T-cell (primary cell): ENCODE results near the gene SH3RF2. TPM values are rescaled to one million over a fixed set of nuclear protein-coding genes. Genes with fewer than 3 reads are reported as not detected.
"Not testable (repeated sequence)": the region's sequence is repeated elsewhere in the genome, so short reads cannot be mapped to it uniquely, and the experiment has no call there.

Source experiments
- ATAC-seq, 4 experiments: fragments of 200-7000 bp in 3 of 4; fragments of 150-1000 bp in 1 of 4; cut with Tn5 transposase; replicated peaks in 1 of 4; 1 replicate in 3 of 4; 2 replicates in 1 of 4; pipeline ENCODE4 v1.10.0; 2021; ENCODE audit warnings: moderate library complexity in 3 of 4, mild to moderate bottlenecking in 2 of 4, moderate number of reproducible peaks in 1 of 4
- CTCF ChIA-PET, 2 donors: fragments of 300-600 bp; sonication (Branson Sonifier 250); formaldehyde crosslinking; loops; one replicate each; lab custom pipeline; 2022; ENCODE audit warnings: antibody characterized with exemption in 2 of 2; lab: Charles Lee
- POLR2A ChIA-PET, 2 donors: fragments of 300-600 bp; sonication (Branson Sonifier 250); formaldehyde crosslinking; loops; one replicate each; lab custom pipeline; 2022; ENCODE audit warnings: antibody characterized with exemption in 2 of 2; lab: Charles Lee
- DNase-seq, 35 experiments: peaks; one replicate each; pipeline versions ENCODE4 v3.0.0 to v3.0.0-alpha.2; 2013 to 2023
- H3K27ac ChIP-seq: one replicate; pipeline ENCODE4 v1.5.1; 2013; ENCODE audit warnings: low read length
- H3K27me3 ChIP-seq, 2 experiments: replicated peaks in 1 of 2; 1 replicate in 1 of 2; 2 replicates in 1 of 2; pipeline versions ENCODE4 v1.6.1 to v1.7.0; 2013; ENCODE audit warnings: low read length in 1 of 2, mixed read lengths in 1 of 2; ENCODE audit not compliant: control insufficient read depth in 2 of 2, insufficient read depth in 2 of 2; ENCODE audit errors: extremely low read depth in 1 of 2
- H3K36me3 ChIP-seq, 2 donors: 1 replicate in 1 of 2; 2 replicates in 1 of 2; pipeline versions ENCODE4 v1.6.1 to v1.7.0; 2013; ENCODE audit warnings: low read length in 1 of 2; ENCODE audit not compliant: control insufficient read depth in 2 of 2, insufficient read depth in 1 of 2; ENCODE audit errors: extremely low read depth in 1 of 2
- H3K4me1 ChIP-seq, 2 experiments: 1 replicate in 1 of 2; 2 replicates in 1 of 2; pipeline versions ENCODE4 v1.6.1 to v1.7.0; 2013; ENCODE audit warnings: low read length in 2 of 2, mixed read lengths in 1 of 2; ENCODE audit not compliant: insufficient read depth in 2 of 2, control insufficient read depth in 1 of 2; ENCODE audit errors: extremely low read depth in 1 of 2
- H3K4me3 ChIP-seq, 2 donors: 1 replicate in 1 of 2; 2 replicates in 1 of 2; pipeline versions ENCODE4 v1.5.1 to v1.7.0; 2013; ENCODE audit warnings: mild to moderate bottlenecking in 2 of 2, low read length in 1 of 2, moderate library complexity in 1 of 2; ENCODE audit not compliant: control insufficient read depth in 1 of 2; ENCODE audit errors: extremely low read depth in 1 of 2
- H3K9me3 ChIP-seq: 2 replicates; pipeline ENCODE4 v1.7.0; 2013
- H3K27ac Mint-ChIP-seq, 2 donors: one replicate each; pipeline ENCODE4 v1.8.0; 2020 to 2021; ENCODE audit warnings: mild to moderate bottlenecking in 2 of 2, mixed read lengths in 2 of 2
- H3K27me3 Mint-ChIP-seq, 2 donors: one replicate each; pipeline ENCODE4 v1.8.0; 2021 to 2022; ENCODE audit warnings: mixed read lengths in 2 of 2
- H3K36me3 Mint-ChIP-seq: one replicate; pipeline ENCODE4 v1.8.0; 2021; ENCODE audit warnings: mixed read lengths
- H3K4me1 Mint-ChIP-seq, 3 donors: one replicate each; pipeline ENCODE4 v1.8.0; 2020 to 2022; ENCODE audit warnings: mixed read lengths in 3 of 3, mild to moderate bottlenecking in 1 of 3
- H3K4me3 Mint-ChIP-seq, 3 donors: one replicate each; pipeline ENCODE4 v1.8.0; 2020 to 2022; ENCODE audit warnings: mild to moderate bottlenecking in 3 of 3, mixed read lengths in 3 of 3, moderate library complexity in 3 of 3
- H3K9me3 Mint-ChIP-seq, 3 donors: one replicate each; pipeline ENCODE4 v1.8.0; 2020 to 2022; ENCODE audit warnings: mixed read lengths in 3 of 3
- WGBS: methylation state at CpG from one replicate; pipeline ENCODE4 v1.1.5; 2013; ENCODE audit warnings: missing lambda C conversion rate; ENCODE audit not compliant: insufficient coverage; 5-methylcytosine and 5-hydroxymethylcytosine counted together
- total RNA-seq, 35 experiments: library from RNA in 6 of 35; stranded (reverse) in 6 of 35; fragments of 120-200 nt in 1 of 35; gene quantifications; one replicate each; pipeline versions ENCODE4 v1.2.1 to v1.2.4 and lab custom pipeline; 2013 to 2026

Gene SH3RF2
- total RNA-seq, 5 donors from 2014 or later (not counting 1 experiment from before 2014, with no cell fraction given) = 0.26 to 0.75 (median 0.37) TPM; not detected in 1

- H3K4me3 ChIP-seq = no peak overlapping the region
- Mint-ChIP-seq H3K4me1 (no peaks in the 10 kb centered on the region), H3K36me3 (no peaks in the 10 kb centered on the region), H3K27me3 (peaks cover 0 to 23% of the 10 kb centered on the region in 2 donors), H3K27ac (no peak overlapping the region), H3K4me3 (no peak overlapping the region), H3K9me3 (peaks cover 0 to 4% (median 0%) of the 10 kb centered on the region in 3 donors)
- H3K9me3 ChIP-seq = no peaks in the 10 kb centered on the region
- POLR2A ChIA-PET = no interaction called here
- DNase-seq = no peak
- H3K27ac ChIP-seq = no peak overlapping the region
- no peak for ATAC-seq
- no peaks in the 10 kb centered on the region for H3K4me1 ChIP-seq
- WGBS = 82% methylated on average over 5 of the region's 6 CpGs
- CTCF ChIA-PET = no interaction called here
- no peaks in the 10 kb centered on the region for H3K36me3 ChIP-seq
- H3K27me3 ChIP-seq = no peaks in the 10 kb centered on the region
Measured at GRCh38 chr5:145958436-145958835, 22.1 kb downstream of the SH3RF2 start.

- no peaks in the 10 kb centered on the region for H3K27me3 ChIP-seq
- Mint-ChIP-seq H3K4me3 (no peak overlapping the region), H3K27ac (no peak overlapping the region), H3K27me3 (peaks cover 0 to 10% of the 10 kb centered on the region in 2 donors), H3K36me3 (no peaks in the 10 kb centered on the region), H3K9me3 (no peaks in the 10 kb centered on the region), H3K4me1 (no peaks in the 10 kb centered on the region)
- CTCF ChIA-PET = no interaction called here
- DNase-seq = no peak
- no peak for ATAC-seq
- no peak overlapping the region for H3K4me3 ChIP-seq
- no peaks in the 10 kb centered on the region for H3K4me1 ChIP-seq
- WGBS = no CpG with 5 or more reads among the region's 1 CpG
- no peak overlapping the region for H3K27ac ChIP-seq
- H3K9me3 ChIP-seq = no peaks in the 10 kb centered on the region
- H3K36me3 ChIP-seq = no peaks in the 10 kb centered on the region
- POLR2A ChIA-PET = no interaction called here
Measured at GRCh38 chr5:145960166-145960565, 23.8 kb downstream of the SH3RF2 start.

- POLR2A ChIA-PET = no interaction called here
- Histone ChIP-seq H3K4me1 (no peaks in the 10 kb centered on the region), H3K36me3 (no peaks in the 10 kb centered on the region), H3K9me3 (no peaks in the 10 kb centered on the region), H3K4me3 (no peak overlapping the region), H3K27me3 (no peaks in the 10 kb centered on the region), H3K27ac (no peak overlapping the region)
- Mint-ChIP-seq H3K27me3 (peaks cover 0 to 5% of the 10 kb centered on the region in 2 donors), H3K36me3 (no peaks in the 10 kb centered on the region), H3K9me3 (no peaks in the 10 kb centered on the region), H3K4me3 (no peak overlapping the region), H3K4me1 (no peaks in the 10 kb centered on the region), H3K27ac (no peak overlapping the region)
- no peak for DNase-seq
- 59% methylated on average over 2 of the region's 4 CpGs for WGBS
- CTCF ChIA-PET = no interaction called here
- no peak for ATAC-seq
Measured at GRCh38 chr5:145960848-145961600, 24.6 kb downstream of the SH3RF2 start.

GRCh38 chr5:145962001-145962400 lies 25.6 kb downstream of the SH3RF2 start:
- WGBS = no CpG with 5 or more reads among the region's 2 CpGs
- no peaks in the 10 kb centered on the region for H3K36me3 Mint-ChIP-seq

GRCh38 chr5:145964008-145964407 lies 27.6 kb downstream of the SH3RF2 start:
- H3K27me3 Mint-ChIP-seq, POLR2A ChIA-PET, H3K36me3 ChIP-seq, H3K4me1 Mint-ChIP-seq, H3K36me3 Mint-ChIP-seq, H3K27ac Mint-ChIP-seq, CTCF ChIA-PET, H3K4me1 ChIP-seq, H3K27ac ChIP-seq, H3K4me3 Mint-ChIP-seq, H3K9me3 Mint-ChIP-seq, DNase-seq, H3K4me3 ChIP-seq, H3K9me3 ChIP-seq, ATAC-seq, H3K27me3 ChIP-seq: not testable (repeated sequence)
- whole genome bisulfite sequencing = 91% methylated on average over 8 of the region's 9 CpGs

More at GRCh38 chr5:145962001-145962400, 25.6 kb downstream of the SH3RF2 start:
- no peak overlapping the region for H3K4me3 ChIP-seq
- H3K4me3 Mint-ChIP-seq = no peak overlapping the region
- no peaks in the 10 kb centered on the region for H3K36me3 ChIP-seq
- CTCF ChIA-PET = no interaction called here
- no peaks in the 10 kb centered on the region for H3K9me3 ChIP-seq
- H3K27ac Mint-ChIP-seq = no peak overlapping the region
- H3K4me1 ChIP-seq = no peaks in the 10 kb centered on the region
- peaks cover 0 to 6% of the 10 kb centered on the region in 2 donors for H3K27me3 Mint-ChIP-seq
- H3K4me1 Mint-ChIP-seq = no peaks in the 10 kb centered on the region
- POLR2A ChIA-PET = no interaction called here
- H3K9me3 Mint-ChIP-seq = no peaks in the 10 kb centered on the region
- DNase-seq (no peak), ATAC-seq (no peak)
- H3K27me3 ChIP-seq = no peaks in the 10 kb centered on the region
- H3K27ac ChIP-seq = no peak overlapping the region

GRCh38 chr5:145965804-145966203 lies 29.4 kb downstream of the SH3RF2 start:
- 80% methylated on average over 2 of the region's 4 CpGs for WGBS
- CTCF ChIA-PET = no interaction called here

More at GRCh38 chr5:145965804-145966203, 29.4 kb downstream of the SH3RF2 start:
- no peaks in the 10 kb centered on the region for H3K36me3 ChIP-seq
- DNase-seq (no peak), ATAC-seq (no peak)
- no peaks in the 10 kb centered on the region for H3K4me1 Mint-ChIP-seq
- H3K9me3 Mint-ChIP-seq = no peaks in the 10 kb centered on the region
- no peak overlapping the region for H3K27ac ChIP-seq
- H3K27ac Mint-ChIP-seq = no peak overlapping the region
- peaks cover 0 to 13% of the 10 kb centered on the region in 2 donors for H3K27me3 Mint-ChIP-seq
- POLR2A ChIA-PET = no interaction called here
- no peaks in the 10 kb centered on the region for H3K9me3 ChIP-seq
- no peak overlapping the region for H3K4me3 ChIP-seq
- no peaks in the 10 kb centered on the region for H3K27me3 ChIP-seq
- no peaks in the 10 kb centered on the region for H3K36me3 Mint-ChIP-seq
- no peaks in the 10 kb centered on the region for H3K4me1 ChIP-seq
- H3K4me3 Mint-ChIP-seq = no peak overlapping the region
